Ovary (tissue), 9 donors: ENCODE results near the gene SPAG8. TPM values are rescaled to one million over a fixed set of nuclear protein-coding genes. Genes with fewer than 3 reads are reported as not detected.

ENCODE experiments used
- DNase-seq, 5 donors: peaks; one replicate each; pipeline ENCODE4 v3.0.0-alpha.2; 2019 to 2020
- H3K27ac ChIP-seq, 2 donors: fragments of 200-600 bp; one replicate each; pipeline versions ENCODE4 v1.5.1 to v1.8.0; 2019 to 2022
- H3K27me3 ChIP-seq: fragments of 200-600 bp; one replicate; pipeline ENCODE4 v1.8.0; 2022
- H3K36me3 ChIP-seq: fragments of 200-600 bp; sonication (generic); one replicate; pipeline ENCODE4 v1.5.1; 2019
- H3K4me1 ChIP-seq: one replicate; pipeline ENCODE4 v1.8.1; 2013; ENCODE audit warnings: mild to moderate bottlenecking, moderate library complexity; ENCODE audit not compliant: insufficient read depth
- H3K4me3 ChIP-seq: fragments of 200-600 bp; sonication (generic); one replicate; pipeline ENCODE4 v1.5.1; 2017
- H3K9me3 ChIP-seq, 2 donors: fragments of 200-600 bp in 1 of 2; sonication (generic) in 1 of 2; one replicate each; pipeline versions ENCODE4 v1.5.1 to v1.8.1; 2013 to 2019; ENCODE audit warnings: mild to moderate bottlenecking in 1 of 2, moderate library complexity in 1 of 2
- CTCF ChIP-seq, 3 donors: fragments of 450-650 bp in 2 of 3; fragments of 200-600 bp in 1 of 3; IDR thresholded peaks; one replicate each; pipeline versions ENCODE4 v1.5.1 to v1.8.0; 2016 to 2022; ENCODE audit warnings: antibody characterized with exemption in 3 of 3, mild to moderate bottlenecking in 1 of 3
- EP300 ChIP-seq: sonication (generic); formaldehyde crosslinking; IDR thresholded peaks from one replicate; pipeline ENCODE4 v1.6.1; 2017; ENCODE audit warnings: antibody characterized with exemption
- POLR2A ChIP-seq: fragments of 450-650 bp; IDR thresholded peaks from one replicate; pipeline ENCODE4 v1.6.1; 2017; ENCODE audit warnings: antibody characterized with exemption, mild to moderate bottlenecking, moderate library complexity
- WGBS, 3 donors: extraction: QIAGEN DNeasy Blood & Tissue Kit in 1 of 3; methylation state at CpG; one replicate each; pipeline versions ENCODE4 v1.1.5 to v1.1.7; 2013 to 2017; 5-methylcytosine and 5-hydroxymethylcytosine counted together
- intact Hi-C, 4 donors: fragments of 100-400 bp; cut with DNase I; formaldehyde crosslinking; loops; one replicate each; pipeline versions ENCODE4 v1.11.0 to v1.15.1; 2022 to 2023
- polyA plus RNA-seq, 2 donors: library from polyadenylated mRNA; stranded (reverse); fragments of 200-250 nt in 1 of 2; fragments of 350-450 nt in 1 of 2; fragmentation: Illumina TruSeq in 1 of 2; extraction: RNeasy Lipid Tissue Mini Kit (QIAGEN cat#74804) in 1 of 2; gene quantifications; one replicate each; pipeline ENCODE4 v1.2.3, GENCODE V29; 2013 to 2014
- total RNA-seq, 7 donors: library from RNA; depleted of rRNA in 2 of 7; stranded (reverse); fragments of >200 nt in 2 of 7; fragmentation: NEBNext Ultra II Directional in 3 of 7; extraction: Animal tissue kit (Norgen Biotek cat#: 25700) in 3 of 7; gene quantifications; one replicate each; pipeline versions ENCODE4 v1.1.0 to v1.2.4, GENCODE V29; 2016 to 2023
- donor health status: DM: no; HTN: no; CAD: no; lungs with moderate emphysema.
- donor health status: DM: no; HTN: no; CAD: no.
- donor health status: Bipolar disorder and iron deficiency.
- donor health status: DM: yes; HTN: yes; CAD: no.
- donor health status: DM: no; HTN: no; CAD: no.
- donor health status: DM: yes; HTN: yes; CAD: no.

The SPAG8 gene
- total and polyA plus RNA-seq, 9 donors: 2.1 to 28.1 (median 4.6) TPM

- no peak for DNase-seq
- Histone ChIP-seq H3K4me3 (no peak overlapping the region), H3K4me1 (no peaks in the 10 kb centered on the region), H3K27ac (no peak overlapping the region), H3K36me3 (no peaks in the 10 kb centered on the region), H3K27me3 (no peaks in the 10 kb centered on the region), H3K9me3 (no peaks in the 10 kb centered on the region)
- 88 to 93% (median 90%) methylated on average over 13 of the region's 13 CpGs for WGBS, 3 donors
- intact Hi-C loops: no loop called here
- TF ChIP-seq POLR2A (no peak), EP300 (no peak), CTCF (IDR thresholded peaks at IDR 0.05) (no peak)
These were observed 10.5 kb downstream of the SPAG8 start for GRCh38 chr9:35801328-35802128.

- intact Hi-C loops: no loop called here
- Histone ChIP-seq H3K4me3 (no peak overlapping the region), H3K27me3 (no peaks in the 10 kb centered on the region), H3K4me1 (no peaks in the 10 kb centered on the region), H3K36me3 (no peaks in the 10 kb centered on the region), H3K27ac (no peak overlapping the region), H3K9me3 (no peaks in the 10 kb centered on the region)
- DNase-seq: no peak
- TF ChIP-seq CTCF (IDR thresholded peaks at IDR 0.05) (no peak), EP300 (no peak), POLR2A (no peak)
- 76 to 83% (median 78%) methylated on average over 7 of the region's 7 CpGs for whole genome bisulfite sequencing, 3 donors
These were observed 11.5 kb downstream of the SPAG8 start for GRCh38 chr9:35800530-35800929.

GRCh38 chr9:35798658-35799374 lies 13.2 kb downstream of the SPAG8 start:
- H3K27me3 ChIP-seq: no peaks in the 10 kb centered on the region
- H3K9me3 ChIP-seq: no peaks in the 10 kb centered on the region
- intact Hi-C loops: loop anchor here in 1 of 4 donors (10.0 kb wide), 1 partner anchor 146 kb away; no protein-coding TSS in a partner anchor
- no peak overlapping the region for H3K27ac ChIP-seq
- no peaks in the 10 kb centered on the region for H3K36me3 ChIP-seq
- whole genome bisulfite sequencing, 3 donors: 88 to 95% (median 93%) methylated on average over 4 of the region's 4 CpGs
- TF ChIP-seq EP300 (no peak), CTCF (IDR thresholded peaks at IDR 0.05) (no peak), POLR2A (no peak)
- H3K4me3 ChIP-seq: no peak overlapping the region
- H3K4me1 ChIP-seq: no peaks in the 10 kb centered on the region
- no peak for DNase-seq

- no peaks in the 10 kb centered on the region for H3K36me3 ChIP-seq
- intact Hi-C loops: loop anchor here in 1 of 4 donors (10.0 kb wide), 1 partner anchor 147 kb away; no protein-coding TSS in a partner anchor
- H3K27me3 ChIP-seq: no peaks in the 10 kb centered on the region
- no peaks in the 10 kb centered on the region for H3K9me3 ChIP-seq
- WGBS, 3 donors: 86 to 88% (median 87%) methylated on average over 6 of the region's 6 CpGs
- no peak for DNase-seq
- no peak overlapping the region for H3K27ac ChIP-seq
- no peak overlapping the region for H3K4me3 ChIP-seq
- peaks cover 3% of the 10 kb centered on the region for H3K4me1 ChIP-seq
- no peak for TF ChIP-seq POLR2A
- no peak for TF ChIP-seq CTCF (IDR thresholded peaks at IDR 0.05)
- TF ChIP-seq EP300: no peak
These were observed 14.6 kb downstream of the SPAG8 start for GRCh38 chr9:35797311-35798109.
